Fibroblast of the aortic adventitia (primary cell): ENCODE data around the gene PLD2. TPM values are rescaled to one million over a fixed set of nuclear protein-coding genes. Genes with fewer than 3 reads are reported as not detected.

ENCODE experiments used
- DNase-seq: peaks from one replicate; pipeline ENCODE4 v3.0.0-alpha.2; 2010; ENCODE audit warnings: low read depth
- H3K4me3 ChIP-seq: 2 replicates; pipeline ENCODE4 v1.5.1; 2011; ENCODE audit warnings: low read depth, mild to moderate bottlenecking, control low read depth, low read length, moderate library complexity
- total RNA-seq: library from RNA; depleted of rRNA; stranded (reverse); fragments of >200 nt; gene quantifications from 2 replicates; pipeline ENCODE4 v1.2.3, GENCODE V29; 2012; ENCODE audit warnings: low replicate concordance
- TF ChIP-seq, protein P1 (sequence below): IDR thresholded peaks from 2 replicates; pipeline ENCODE4 v1.5.1; 2011; ENCODE audit warnings: mild to moderate bottlenecking, low read length, control low read depth, inconsistent platforms; ENCODE audit not compliant: insufficient read depth

Gene PLD2, protein sequence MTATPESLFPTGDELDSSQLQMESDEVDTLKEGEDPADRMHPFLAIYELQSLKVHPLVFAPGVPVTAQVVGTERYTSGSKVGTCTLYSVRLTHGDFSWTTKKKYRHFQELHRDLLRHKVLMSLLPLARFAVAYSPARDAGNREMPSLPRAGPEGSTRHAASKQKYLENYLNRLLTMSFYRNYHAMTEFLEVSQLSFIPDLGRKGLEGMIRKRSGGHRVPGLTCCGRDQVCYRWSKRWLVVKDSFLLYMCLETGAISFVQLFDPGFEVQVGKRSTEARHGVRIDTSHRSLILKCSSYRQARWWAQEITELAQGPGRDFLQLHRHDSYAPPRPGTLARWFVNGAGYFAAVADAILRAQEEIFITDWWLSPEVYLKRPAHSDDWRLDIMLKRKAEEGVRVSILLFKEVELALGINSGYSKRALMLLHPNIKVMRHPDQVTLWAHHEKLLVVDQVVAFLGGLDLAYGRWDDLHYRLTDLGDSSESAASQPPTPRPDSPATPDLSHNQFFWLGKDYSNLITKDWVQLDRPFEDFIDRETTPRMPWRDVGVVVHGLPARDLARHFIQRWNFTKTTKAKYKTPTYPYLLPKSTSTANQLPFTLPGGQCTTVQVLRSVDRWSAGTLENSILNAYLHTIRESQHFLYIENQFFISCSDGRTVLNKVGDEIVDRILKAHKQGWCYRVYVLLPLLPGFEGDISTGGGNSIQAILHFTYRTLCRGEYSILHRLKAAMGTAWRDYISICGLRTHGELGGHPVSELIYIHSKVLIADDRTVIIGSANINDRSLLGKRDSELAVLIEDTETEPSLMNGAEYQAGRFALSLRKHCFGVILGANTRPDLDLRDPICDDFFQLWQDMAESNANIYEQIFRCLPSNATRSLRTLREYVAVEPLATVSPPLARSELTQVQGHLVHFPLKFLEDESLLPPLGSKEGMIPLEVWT
- total RNA-seq: 14.4 and 18.4 TPM in 2 replicates

DNA sequence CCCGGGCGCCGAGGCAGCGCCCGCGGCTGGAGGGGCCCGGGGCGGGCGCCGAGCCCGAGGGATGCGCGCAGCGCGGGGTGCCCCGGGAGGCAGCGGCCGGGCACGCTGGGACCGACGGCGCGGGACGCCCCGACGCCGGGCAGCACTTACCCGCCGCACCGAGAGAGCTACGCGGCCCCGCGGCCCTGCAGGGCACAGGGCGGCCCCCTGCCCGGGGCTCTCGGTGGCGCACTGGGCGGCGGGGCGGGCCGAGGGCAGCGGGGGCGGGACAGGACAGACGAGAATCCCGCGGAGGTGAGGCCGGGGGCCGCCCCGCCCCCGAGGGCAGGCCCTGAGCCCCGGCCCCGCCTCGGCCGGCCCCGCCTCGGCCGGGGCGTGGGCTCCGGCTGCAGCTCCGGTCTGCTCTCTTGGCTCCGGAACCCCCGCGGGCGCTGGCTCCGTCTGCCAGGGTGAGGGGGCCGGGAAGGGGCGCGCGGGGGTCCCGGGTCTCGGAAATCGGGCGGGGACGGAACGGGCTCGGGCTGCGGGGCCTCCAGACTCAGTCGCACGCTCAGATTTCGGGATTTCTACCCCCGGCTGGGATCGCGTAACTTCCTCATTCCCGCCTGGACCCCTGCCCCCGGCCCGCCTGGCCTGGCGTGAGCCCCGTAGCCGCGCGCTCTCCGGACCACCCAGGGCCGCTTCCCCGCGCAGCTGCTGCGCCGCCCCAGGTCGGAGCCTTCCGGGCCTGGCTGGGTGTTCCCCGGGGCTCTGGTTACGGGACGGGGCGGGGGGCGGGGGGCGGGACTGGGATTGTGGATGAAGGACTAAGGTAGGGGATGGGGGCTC lies at the start of gene PLD2:
TSS of gene PLD2 (plus strand) at position 376 of the 828 bp plus-strand sequence. CDS start 621 bp downstream, outside the sequence.
- peak; percentile 57 for DNase-seq
- TF ChIP-seq, protein P1, sequence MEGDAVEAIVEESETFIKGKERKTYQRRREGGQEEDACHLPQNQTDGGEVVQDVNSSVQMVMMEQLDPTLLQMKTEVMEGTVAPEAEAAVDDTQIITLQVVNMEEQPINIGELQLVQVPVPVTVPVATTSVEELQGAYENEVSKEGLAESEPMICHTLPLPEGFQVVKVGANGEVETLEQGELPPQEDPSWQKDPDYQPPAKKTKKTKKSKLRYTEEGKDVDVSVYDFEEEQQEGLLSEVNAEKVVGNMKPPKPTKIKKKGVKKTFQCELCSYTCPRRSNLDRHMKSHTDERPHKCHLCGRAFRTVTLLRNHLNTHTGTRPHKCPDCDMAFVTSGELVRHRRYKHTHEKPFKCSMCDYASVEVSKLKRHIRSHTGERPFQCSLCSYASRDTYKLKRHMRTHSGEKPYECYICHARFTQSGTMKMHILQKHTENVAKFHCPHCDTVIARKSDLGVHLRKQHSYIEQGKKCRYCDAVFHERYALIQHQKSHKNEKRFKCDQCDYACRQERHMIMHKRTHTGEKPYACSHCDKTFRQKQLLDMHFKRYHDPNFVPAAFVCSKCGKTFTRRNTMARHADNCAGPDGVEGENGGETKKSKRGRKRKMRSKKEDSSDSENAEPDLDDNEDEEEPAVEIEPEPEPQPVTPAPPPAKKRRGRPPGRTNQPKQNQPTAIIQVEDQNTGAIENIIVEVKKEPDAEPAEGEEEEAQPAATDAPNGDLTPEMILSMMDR: no peak
- peak within 1 kb of the TSS; percentile 77 for H3K4me3 ChIP-seq

DNA sequence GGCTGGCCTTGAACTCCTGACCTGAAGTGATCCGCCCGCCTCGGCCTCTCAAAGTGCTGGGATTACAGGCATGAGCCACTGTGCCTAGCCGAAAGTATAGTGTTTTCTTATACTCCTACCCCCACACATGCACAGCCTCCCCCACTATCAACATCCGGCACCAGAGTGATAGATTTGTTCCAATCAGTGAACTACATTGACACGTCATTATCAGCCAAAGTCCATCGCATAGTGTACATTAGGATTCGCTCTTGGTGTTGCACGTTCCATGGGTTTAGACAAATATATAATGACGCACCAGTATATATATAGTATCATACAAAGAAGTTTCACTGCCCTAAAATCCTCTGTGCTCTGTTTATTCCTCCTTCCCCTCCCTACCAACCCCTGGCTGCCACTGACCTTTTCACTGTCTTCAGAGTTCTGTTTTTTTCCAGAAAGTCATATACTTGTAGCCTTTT lies 47.1 kb upstream of the PLD2 start:
- no peak for DNase-seq
- TF ChIP-seq, protein P1: no peak
- no peak overlapping the region for H3K4me3 ChIP-seq

DNA sequence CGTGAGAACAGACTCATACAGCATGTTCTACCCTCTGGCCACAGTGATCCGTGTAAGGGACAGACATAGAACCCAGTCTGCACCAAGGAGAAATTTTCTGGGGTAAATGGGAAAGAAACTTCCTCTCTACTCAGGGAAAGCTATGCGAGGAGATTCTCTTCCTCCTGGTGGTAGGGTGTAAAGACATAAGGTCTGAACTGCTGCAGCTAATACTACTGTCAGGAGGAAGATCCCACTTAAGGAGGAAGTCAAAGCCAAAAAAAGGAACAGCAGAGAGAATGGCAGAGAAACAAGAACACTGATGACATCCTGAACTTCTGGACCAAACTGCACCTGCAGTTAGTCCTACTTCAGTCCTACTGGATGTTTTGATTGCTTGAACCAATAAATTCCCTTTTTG lies 42.4 kb upstream of the PLD2 start:
- H3K4me3 ChIP-seq: no peak overlapping the region
- TF ChIP-seq, protein P1: no peak
- no peak for DNase-seq

DNA sequence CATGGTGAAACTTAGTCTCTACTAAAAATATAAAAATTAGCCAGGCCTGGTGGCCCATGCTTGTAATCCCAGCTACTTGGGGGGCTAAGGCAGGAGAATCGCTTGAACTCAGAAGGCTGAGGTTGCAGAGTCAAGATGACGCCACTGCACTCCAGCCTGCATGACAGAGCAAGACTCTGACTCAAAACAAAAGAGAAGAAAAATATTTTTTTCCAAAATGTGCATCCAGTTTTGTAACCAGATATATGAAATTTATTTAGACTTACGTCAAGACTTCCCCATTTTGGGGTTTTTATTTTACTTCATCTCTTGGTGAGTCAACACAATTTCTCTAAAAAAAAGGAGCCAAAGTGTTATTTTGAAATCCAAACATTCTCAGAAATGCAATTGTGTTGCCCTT lies 40.8 kb upstream of the PLD2 start:
- no peak for DNase-seq
- TF ChIP-seq, protein P1: no peak
- no peak overlapping the region for H3K4me3 ChIP-seq

DNA sequence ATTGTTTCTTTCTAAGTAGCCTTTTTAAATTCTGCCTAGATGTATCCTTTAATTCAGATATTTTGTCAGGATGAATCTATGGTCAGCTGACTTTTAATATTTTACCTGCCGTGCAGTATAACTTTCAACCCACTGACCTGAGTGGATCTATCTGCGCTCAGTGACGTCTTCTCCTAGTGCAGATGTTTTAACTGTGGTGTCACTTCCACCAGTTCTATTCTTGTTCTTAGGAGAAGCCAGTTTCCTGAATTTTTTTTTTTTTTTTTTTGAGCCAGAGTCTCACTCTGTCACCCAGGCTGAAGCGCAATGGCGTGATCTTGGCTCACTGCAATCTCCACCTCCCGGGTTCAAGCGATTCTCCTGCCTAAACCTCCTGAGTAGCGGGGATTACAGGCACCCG lies 40.2 kb upstream of the PLD2 start:
- no peak for DNase-seq
- H3K4me3 ChIP-seq: no peak overlapping the region
- TF ChIP-seq, protein P1: no peak

DNA sequence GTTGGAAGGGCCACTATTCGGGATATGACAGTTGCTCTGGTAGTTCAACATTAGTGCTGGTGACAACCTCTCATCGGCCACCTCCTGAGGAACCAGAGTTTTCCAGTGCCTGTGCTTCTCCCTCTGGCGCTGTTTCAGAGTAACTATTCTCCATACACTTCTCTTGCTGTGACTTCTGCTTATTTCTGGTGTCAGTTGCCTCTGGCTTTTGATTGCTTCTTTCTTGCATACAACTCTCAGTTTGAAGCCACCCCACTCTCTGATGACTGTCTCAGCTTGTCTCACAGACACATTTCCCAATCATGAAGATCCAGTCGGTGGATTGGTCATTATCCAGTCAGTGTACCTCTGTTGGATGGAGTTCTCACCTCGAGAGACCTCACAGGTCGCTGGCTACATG lies 38.7 kb upstream of the PLD2 start:
- TF ChIP-seq, protein P1: no peak
- H3K4me3 ChIP-seq: no peak overlapping the region
- no peak for DNase-seq
